ENCODE measurements around the gene TMC1.
A peak's percentile ranks its signal among the peaks of the same experiment; 100 is the strongest.

The TMC1 gene

GRCh38 chr9:72575666-72576065, 54.3 kb downstream of the TMC1 start:
- DNase-seq (ENCODE audit: low spot score), result no peak

- no peak for DNase-seq (ENCODE audit: low spot score)
These were observed 54.7 kb downstream of the TMC1 start for GRCh38 chr9:72576087-72576486.

- no peak for DNase-seq (ENCODE audit: low spot score)
These were observed 55.9 kb downstream of the TMC1 start for GRCh38 chr9:72577212-72577753.

- DNase-seq (ENCODE audit: low spot score), result no peak
These were observed 57.8 kb downstream of the TMC1 start for GRCh38 chr9:72579190-72579589.

GRCh38 chr9:72579880-72580550, 58.6 kb downstream of the TMC1 start:
- no peak for DNase-seq (ENCODE audit: low spot score)

GRCh38 chr9:72581694-72582093, 60.3 kb downstream of the TMC1 start:
- no peak for DNase-seq (ENCODE audit: low spot score)

- DNase-seq (ENCODE audit: low spot score), result no peak
These were observed 62.0 kb downstream of the TMC1 start for GRCh38 chr9:72583370-72583769.

- DNase-seq (ENCODE audit: low spot score), result no peak
These were observed 65.2 kb downstream of the TMC1 start for GRCh38 chr9:72586388-72587130.

- no peak for DNase-seq (ENCODE audit: low spot score)
These were observed 66.9 kb downstream of the TMC1 start for GRCh38 chr9:72588336-72588735.

- DNase-seq (ENCODE audit: low spot score), result no peak
These were observed 68.5 kb downstream of the TMC1 start for GRCh38 chr9:72589667-72590521.

- DNase-seq (ENCODE audit: low spot score), result no peak
These were observed 69.4 kb downstream of the TMC1 start for GRCh38 chr9:72590824-72591223.

- peak; percentile 23 for DNase-seq (ENCODE audit: low spot score)
These were observed 71.3 kb downstream of the TMC1 start for GRCh38 chr9:72592502-72593403.

- DNase-seq (ENCODE audit: low spot score), result no peak
These were observed 75.2 kb downstream of the TMC1 start for GRCh38 chr9:72596451-72597180.

GRCh38 chr9:72597181-72597517, 75.7 kb downstream of the TMC1 start:
- no peak for DNase-seq (ENCODE audit: low spot score)

- no peak for DNase-seq (ENCODE audit: low spot score)
These were observed 76.2 kb downstream of the TMC1 start for GRCh38 chr9:72597601-72598000.

- no peak for DNase-seq (ENCODE audit: low spot score)
These were observed 77.2 kb downstream of the TMC1 start for GRCh38 chr9:72598639-72599038.

- DNase-seq (ENCODE audit: low spot score), result no peak
These were observed 78.6 kb downstream of the TMC1 start for GRCh38 chr9:72599874-72600534.

- DNase-seq (ENCODE audit: low spot score), result no peak
These were observed 79.3 kb downstream of the TMC1 start for GRCh38 chr9:72600671-72601070.

GRCh38 chr9:72601615-72602014, 80.2 kb downstream of the TMC1 start:
- no peak for DNase-seq (ENCODE audit: low spot score)

GRCh38 chr9:72612449-72612848, 91.0 kb downstream of the TMC1 start:
- no peak for DNase-seq (ENCODE audit: low spot score)
